ENCODE data around the gene WDR12.
"Not testable (repeated sequence)": the region's sequence is repeated elsewhere in the genome, so short reads cannot be mapped to it uniquely, and the experiment has no call there.

WDR12 gene

GRCh38 chr2:202911512-202912341 is at the start of gene WDR12, which contains the start of gene CARF:
Gene WDR12, minus strand, starts transcription at chr2:202911673. Its CDS starts 197 bp downstream, at chr2:202911476.
Gene CARF, plus strand, starts transcription at chr2:202912275. Its CDS starts 29,628 bp downstream, at chr2:202941903.
- peak; percentile 81 to 86 for DNase-seq (ENCODE audit: low read depth in 2 of 2)

- no peak for DNase-seq (ENCODE audit: low read depth in 2 of 2)
Measured at GRCh38 chr2:202960524-202960923, 49.1 kb upstream of the WDR12 start.

- DNase-seq (ENCODE audit: low read depth in 2 of 2): no peak
Measured at GRCh38 chr2:202950592-202950991, 39.1 kb upstream of the WDR12 start.

GRCh38 chr2:202949333-202949732 is 37.9 kb upstream of the WDR12 start:
- DNase-seq (ENCODE audit: low read depth in 2 of 2): not testable (repeated sequence)

- no peak for DNase-seq (ENCODE audit: low read depth in 2 of 2)
Measured at GRCh38 chr2:202945497-202945896, 34.0 kb upstream of the WDR12 start.

GRCh38 chr2:202944816-202945215 is 33.3 kb upstream of the WDR12 start:
- DNase-seq (ENCODE audit: low read depth in 2 of 2): no peak

- DNase-seq (ENCODE audit: low read depth in 2 of 2): no peak
Measured at GRCh38 chr2:202944408-202944807, 32.9 kb upstream of the WDR12 start.

- DNase-seq (ENCODE audit: low read depth in 2 of 2): no peak
Measured at GRCh38 chr2:202941771-202942170, 30.3 kb upstream of the WDR12 start.

- DNase-seq (ENCODE audit: low read depth in 2 of 2): no peak
Measured at GRCh38 chr2:202938960-202939359, 27.5 kb upstream of the WDR12 start.

- DNase-seq (ENCODE audit: low read depth in 2 of 2): no peak
Measured at GRCh38 chr2:202934456-202934855, 23.0 kb upstream of the WDR12 start.

- no peak for DNase-seq (ENCODE audit: low read depth in 2 of 2)
Measured at GRCh38 chr2:202933958-202934357, 22.5 kb upstream of the WDR12 start.

- no peak for DNase-seq (ENCODE audit: low read depth in 2 of 2)
Measured at GRCh38 chr2:202933139-202933510, 21.7 kb upstream of the WDR12 start.

- no peak for DNase-seq (ENCODE audit: low read depth in 2 of 2)
Measured at GRCh38 chr2:202932425-202933138, 21.1 kb upstream of the WDR12 start.

GRCh38 chr2:202918860-202919259 is 7.4 kb upstream of the WDR12 start:
- DNase-seq (ENCODE audit: low read depth in 2 of 2): no peak

GRCh38 chr2:202912342-202913201 is 1.1 kb upstream of the WDR12 start:
- DNase-seq (ENCODE audit: low read depth in 2 of 2): not testable (repeated sequence)

- no peak for DNase-seq (ENCODE audit: low read depth in 2 of 2)
Measured at GRCh38 chr2:202911203-202911511, 316 bp downstream of the WDR12 start.

GRCh38 chr2:202910698-202911097 is 775 bp downstream of the WDR12 start:
- no peak for DNase-seq (ENCODE audit: low read depth in 2 of 2)

GRCh38 chr2:202910250-202910649 is 1.2 kb downstream of the WDR12 start:
- DNase-seq (ENCODE audit: low read depth in 2 of 2): not testable (repeated sequence)

GRCh38 chr2:202909394-202910192 is 1.9 kb downstream of the WDR12 start:
- DNase-seq (ENCODE audit: low read depth in 2 of 2): no peak

- DNase-seq (ENCODE audit: low read depth in 2 of 2): no peak
Measured at GRCh38 chr2:202908186-202908585, 3.3 kb downstream of the WDR12 start.

- DNase-seq (ENCODE audit: low read depth in 2 of 2): not testable (repeated sequence)
Measured at GRCh38 chr2:202905507-202905906, 6.0 kb downstream of the WDR12 start.

Measured in stimulated activated CD4-positive, alpha-beta T cell treated with anti-CD3 and anti-CD28 coated beads, Interleukin-4, amount 100 ng/mL, for 48 hours (primary cell).